Naive thymus-derived CD4-positive, alpha-beta T cell (primary cell): ENCODE measurements around the gene FAM174C. TPM values are rescaled to one million over a fixed set of nuclear protein-coding genes. Genes with fewer than 3 reads are reported as not detected.
A peak's percentile ranks its signal among the peaks of the same experiment; 100 is the strongest.
"Not testable (repeated sequence)": the region's sequence is repeated elsewhere in the genome, so short reads cannot be mapped to it uniquely, and the experiment has no call there.

Experiments
- ATAC-seq: fragments of 150-1000 bp; cut with Tn5 transposase; 2 replicates; pipeline ENCODE4 v1.10.0; 2021; ENCODE audit warnings: mild to moderate bottlenecking, moderate library complexity
- CTCF ChIA-PET: fragments of 350-600 bp; sonication (Branson Sonifier 250); formaldehyde crosslinking; loops from one replicate; lab custom pipeline; 2021; ENCODE audit warnings: antibody characterized with exemption; lab: Charles Lee
- POLR2A ChIA-PET: fragments of 350-600 bp; sonication (Branson Sonifier 250); formaldehyde crosslinking; loops from one replicate; lab custom pipeline; 2021; ENCODE audit warnings: antibody characterized with exemption, inconsistent platforms; lab: Charles Lee
- DNase-seq, 9 donors: peaks; one replicate each; pipeline versions ENCODE4 v3.0.0 to v3.0.0-alpha.2; 2020 to 2022; ENCODE audit warnings: mixed read lengths in 1 of 9
- H3K27ac ChIP-seq: one replicate; pipeline ENCODE4 v1.7.0; 2013; ENCODE audit warnings: mild to moderate bottlenecking, low read depth, low read length, moderate library complexity
- H3K27me3 ChIP-seq, 2 donors: one replicate each; pipeline ENCODE4 v1.7.0; 2013; ENCODE audit warnings: low read length in 2 of 2, mild to moderate bottlenecking in 2 of 2, moderate library complexity in 2 of 2; ENCODE audit not compliant: control insufficient read depth in 2 of 2, insufficient read depth in 2 of 2
- H3K36me3 ChIP-seq, 3 experiments: 1 replicate in 2 of 3; 2 replicates in 1 of 3; pipeline ENCODE4 v1.7.0; 2013; ENCODE audit warnings: low read length in 3 of 3, mild to moderate bottlenecking in 3 of 3, moderate library complexity in 1 of 3; ENCODE audit not compliant: insufficient read depth in 3 of 3, control insufficient read depth in 2 of 3
- H3K4me1 ChIP-seq, 2 donors: one replicate each; pipeline ENCODE4 v1.7.0; 2013; ENCODE audit warnings: low read length in 2 of 2, mild to moderate bottlenecking in 2 of 2, moderate library complexity in 1 of 2; ENCODE audit not compliant: control insufficient read depth in 2 of 2, insufficient read depth in 2 of 2
- H3K4me3 ChIP-seq: 2 replicates; pipeline ENCODE4 v1.7.0; 2013; ENCODE audit warnings: mild to moderate bottlenecking, low read length
- H3K9me3 ChIP-seq, 3 experiments: 1 replicate in 2 of 3; 2 replicates in 1 of 3; pipeline ENCODE4 v1.7.0; 2013; ENCODE audit warnings: low read length in 3 of 3; ENCODE audit not compliant: control insufficient read depth in 2 of 3
- H3K27ac Mint-ChIP-seq, 9 donors: one replicate each; pipeline ENCODE4 v1.8.0; 2020 to 2022; ENCODE audit warnings: mixed read lengths in 9 of 9, mild to moderate bottlenecking in 8 of 9, moderate library complexity in 5 of 9, inconsistent platforms in 2 of 9
- H3K27me3 Mint-ChIP-seq, 5 donors: one replicate each; pipeline ENCODE4 v1.8.0; 2021 to 2022; ENCODE audit warnings: mixed read lengths in 5 of 5, mild to moderate bottlenecking in 1 of 5
- H3K36me3 Mint-ChIP-seq, 5 donors: one replicate each; pipeline ENCODE4 v1.8.0; 2020 to 2022; ENCODE audit warnings: mixed read lengths in 5 of 5, mild to moderate bottlenecking in 3 of 5, inconsistent platforms in 1 of 5
- H3K4me1 Mint-ChIP-seq, 7 donors: one replicate each; pipeline ENCODE4 v1.8.0; 2020 to 2022; ENCODE audit warnings: mixed read lengths in 7 of 7, mild to moderate bottlenecking in 3 of 7, inconsistent platforms in 1 of 7
- H3K4me3 Mint-ChIP-seq, 10 donors: one replicate each; pipeline ENCODE4 v1.8.0; 2020 to 2022; ENCODE audit warnings: mild to moderate bottlenecking in 10 of 10, mixed read lengths in 10 of 10, moderate library complexity in 6 of 10, inconsistent platforms in 2 of 10
- H3K9me3 Mint-ChIP-seq, 11 donors: one replicate each; pipeline ENCODE4 v1.8.0; 2020 to 2022; ENCODE audit warnings: mixed read lengths in 11 of 11, mild to moderate bottlenecking in 4 of 11, inconsistent platforms in 1 of 11, moderate library complexity in 1 of 11
- intact Hi-C, 2 donors: fragments of 100-400 bp; cut with micrococcal nuclease; formaldehyde crosslinking; loops; one replicate each; pipeline ENCODE4 v1.15.1; 2023
- polyA plus RNA-seq, 2 donors: library from polyadenylated mRNA; unstranded; fragments of 300-500 nt; fragmentation: Illumina TruSeq; gene quantifications; one replicate each; pipeline ENCODE4 v1.2.3, GENCODE V29; 2021
- total RNA-seq, 6 experiments: library from RNA in 5 of 6; stranded (reverse) in 5 of 6; gene quantifications; 1 replicate in 5 of 6; 2 replicates in 1 of 6; pipeline ENCODE4 v1.2.3 and lab custom pipeline; 2021 to 2026

The FAM174C gene
- total and polyA plus RNA-seq, 7 experiments from 2014 or later = 31.7 to 78.8 (median 50.0) TPM

GRCh38 chr19:1246265-1247087, 28.9 kb upstream of the FAM174C start:
- not testable (repeated sequence) for H3K4me3 ChIP-seq, H3K27me3 ChIP-seq, H3K27me3 Mint-ChIP-seq, ATAC-seq, H3K36me3 ChIP-seq, H3K9me3 Mint-ChIP-seq, H3K9me3 ChIP-seq, DNase-seq, H3K27ac ChIP-seq, H3K36me3 Mint-ChIP-seq
- H3K27ac Mint-ChIP-seq = peak overlapping the region in 3 of 9 donors; percentile 26 to 82 (median 60)
- CTCF ChIA-PET = interaction anchor here (0.7 to 4.8 kb wide), 2 partner anchors 18 to 21 kb away, joined by 4 to 164 read pairs; partner anchors contain the start of gene CIRBP
- intact Hi-C loops = loop anchor here (10.0 kb wide), 4 partner anchors 158 to 582 kb away; partner anchors contain the start of genes DAZAP1 (in 1 of the 2), GAMT (in 1 of the 2), PTBP1 (in 1 of the 2) and RNF126 (in 1 of the 2)
- H3K4me3 Mint-ChIP-seq = peak overlapping the region in 4 of 10 donors; percentile 30 to 74 (median 46)
- H3K4me1 Mint-ChIP-seq = peaks cover 3 to 24% (median 9%) of the 10 kb centered on the region in 7 donors
- H3K4me1 ChIP-seq = peaks cover 21 to 22% of the 10 kb centered on the region in 2 donors
- POLR2A ChIA-PET = interaction anchor here (0.6 to 7.7 kb wide), 5 partner anchors 16 to 262 kb away, joined by 3 to 366 read pairs (median 4); partner anchors contain the start of genes CIRBP and FAM174C

GRCh38 chr19:1247748-1248138, 27.6 kb upstream of the FAM174C start:
- ChIA-PET CTCF (no interaction called here), POLR2A (interaction anchor here (7.7 kb wide), 1 partner anchor 15 kb away, joined by 366 read pairs; the partner anchor contains the start of gene CIRBP)
- Mint-ChIP-seq H3K36me3 (peaks cover 0 to 9% (median 0%) of the 10 kb centered on the region in 5 donors), H3K4me1 (peaks cover 0 to 14% (median 9%) of the 10 kb centered on the region in 7 donors), H3K4me3 (peak overlapping the region in 6 of 10 donors; percentile 3 to 73 (median 42)), H3K9me3 (peaks cover 0 to 3% (median 0%) of the 10 kb centered on the region in 11 donors), H3K27me3 (no peaks in the 10 kb centered on the region), H3K27ac (peak overlapping the region in 3 of 9 donors; percentile 17 to 65 (median 25))
- DNase-seq (no peak), ATAC-seq (no peak)
- intact Hi-C loops = loop anchor here (2.0 to 10.0 kb wide), 7 partner anchors 157 to 583 kb away; partner anchors contain the start of genes DAZAP1 (in 1 of the 2), GAMT (in 1 of the 2), PCSK4 (in 1 of the 2) and PTBP1 (in 1 of the 2)
- Histone ChIP-seq H3K4me3 (no peak overlapping the region), H3K27ac (peak overlapping the region; percentile 79), H3K4me1 (peaks cover 13 to 17% of the 10 kb centered on the region in 2 donors), H3K27me3 (no peaks in the 10 kb centered on the region), H3K9me3 (no peaks in the 10 kb centered on the region), H3K36me3 (peaks cover 0 to 11% (median 0%) of the 10 kb centered on the region in 3 experiments)

GRCh38 chr19:1248139-1248785, 27.1 kb upstream of the FAM174C start, which contains the start of gene MIDN:
TSS of gene MIDN (plus strand) at chr19:1248583. CDS start at chr19:1250297, 1,714 bp downstream.
- Histone ChIP-seq H3K36me3 (peaks cover 0 to 11% (median 0%) of the 10 kb centered on the region in 3 experiments), H3K4me3 (peak within 1 kb of the TSS; percentile 64), H3K9me3 (no peaks in the 10 kb centered on the region), H3K27ac (peak within 1 kb of the TSS; percentile 94), H3K27me3 (no peaks in the 10 kb centered on the region), H3K4me1 (peaks cover 16 to 18% of the 10 kb centered on the region in 2 donors)
- Mint-ChIP-seq H3K36me3 (peaks cover 0 to 9% (median 0%) of the 10 kb centered on the region in 5 donors), H3K27me3 (no peaks in the 10 kb centered on the region), H3K4me3 (peak within 1 kb of the TSS; percentile 23 to 95 (median 68)), H3K4me1 (peaks cover 0 to 10% (median 9%) of the 10 kb centered on the region in 7 donors), H3K9me3 (peaks cover 0 to 3% (median 0%) of the 10 kb centered on the region in 11 donors), H3K27ac (peak within 1 kb of the TSS in 6 of 9 donors; percentile 38 to 88 (median 71))
- CTCF ChIA-PET = interaction anchor here (0.9 to 1.0 kb wide), 2 partner anchors 15 to 18 kb away, joined by 4 to 5 read pairs; no protein-coding TSS in a partner anchor
- DNase-seq (peak; percentile 43 to 85 (median 61)), ATAC-seq (peak; percentile 21)
- POLR2A ChIA-PET = interaction anchor here (0.7 to 2.2 kb wide), 5 partner anchors 13 to 168 kb away, joined by 3 to 20 read pairs (median 4); partner anchors contain the start of gene CIRBP
- intact Hi-C loops = loop anchor here (2.0 to 10.0 kb wide), 7 partner anchors 157 to 583 kb away; partner anchors contain the start of genes DAZAP1 (in 1 of the 2), GAMT (in 1 of the 2), PCSK4 (in 1 of the 2) and PTBP1 (in 1 of the 2)

GRCh38 chr19:1248786-1249297, 26.5 kb upstream of the FAM174C start:
- ChIA-PET POLR2A (interaction anchor here (0.7 to 2.2 kb wide), 5 partner anchors 12 to 169 kb away, joined by 3 to 20 read pairs (median 4); partner anchors contain the start of gene CIRBP), CTCF (interaction anchor here (0.9 to 1.0 kb wide), 2 partner anchors 15 to 17 kb away, joined by 4 to 5 read pairs; no protein-coding TSS in a partner anchor)
- intact Hi-C loops = loop anchor here (1.0 to 10.0 kb wide), 14 partner anchors 10 to 584 kb away; partner anchors contain the start of genes CIRBP (in 2 of the 2), DAZAP1 (in 2 of the 2), GAMT (in 1 of the 2) and NDUFS7 (in 1 of the 2)
- Histone ChIP-seq H3K36me3 (peaks cover 0 to 14% (median 1%) of the 10 kb centered on the region in 3 experiments), H3K4me1 (peaks cover 22 to 24% of the 10 kb centered on the region in 2 donors), H3K27me3 (no peaks in the 10 kb centered on the region), H3K9me3 (no peaks in the 10 kb centered on the region), H3K27ac (peak overlapping the region; percentile 94), H3K4me3 (peak overlapping the region; percentile 64)
- Mint-ChIP-seq H3K27me3 (no peaks in the 10 kb centered on the region), H3K4me1 (peaks cover 0 to 11% (median 10%) of the 10 kb centered on the region in 7 donors), H3K9me3 (peaks cover 0 to 3% (median 0%) of the 10 kb centered on the region in 11 donors), H3K27ac (peak overlapping the region in 4 of 9 donors; percentile 17 to 88 (median 66)), H3K4me3 (peak overlapping the region; percentile 23 to 82 (median 68)), H3K36me3 (peaks cover 0 to 12% (median 0%) of the 10 kb centered on the region in 5 donors)
- ATAC-seq (peak; percentile 48), DNase-seq (peak; percentile 77 to 92 (median 88))

- intact Hi-C loops = loop anchor here (1.0 to 10.0 kb wide), 14 partner anchors 10 to 585 kb away; partner anchors contain the start of genes CIRBP (in 2 of the 2), DAZAP1 (in 2 of the 2), GAMT (in 1 of the 2) and NDUFS7 (in 1 of the 2)
- Mint-ChIP-seq H3K27me3 (no peaks in the 10 kb centered on the region), H3K36me3 (peaks cover 0 to 12% (median 0%) of the 10 kb centered on the region in 5 donors), H3K4me3 (peak overlapping the region; percentile 80 to 95 (median 88)), H3K9me3 (peaks cover 0 to 3% (median 0%) of the 10 kb centered on the region in 11 donors), H3K27ac (peak overlapping the region; percentile 62 to 95 (median 89)), H3K4me1 (peaks cover 0 to 11% (median 10%) of the 10 kb centered on the region in 7 donors)
- ChIA-PET CTCF (interaction anchor here (0.9 to 1.0 kb wide), 2 partner anchors 14 to 17 kb away, joined by 4 to 5 read pairs; no protein-coding TSS in a partner anchor), POLR2A (interaction anchor here (1.0 to 2.2 kb wide), 6 partner anchors 10 to 19 kb away, joined by 3 to 20 read pairs (median 6); partner anchors contain the start of gene CIRBP)
- Histone ChIP-seq H3K4me3 (peak overlapping the region; percentile 63), H3K36me3 (peaks cover 2 to 21% (median 8%) of the 10 kb centered on the region in 3 experiments), H3K27ac (peak overlapping the region; percentile 94), H3K27me3 (no peaks in the 10 kb centered on the region), H3K4me1 (peaks cover 22 to 27% of the 10 kb centered on the region in 2 donors), H3K9me3 (no peaks in the 10 kb centered on the region)
- ATAC-seq = peak; percentile 74
- DNase-seq = peak; percentile 88 to 97 (median 94)
These were observed 25.9 kb upstream of the FAM174C start for GRCh38 chr19:1249298-1249989.
